Measurements from ENCODE around the gene DLG2. TPM values are rescaled to one million over a fixed set of nuclear protein-coding genes. Genes with fewer than 3 reads are reported as not detected.

DLG2 gene
- total and polyA plus RNA-seq, 9 of the 15 experiments (the other 6 are each of a cell fraction or from before 2014, with no cell fraction given), result 0.52 to 1.6 (median 0.95) TPM

- no peaks in the 10 kb centered on the region for H3K27me3 ChIP-seq (ENCODE audit: control insufficient read depth in 2 of 2, insufficient read depth in 2 of 2, low read length in 2 of 2)
- in situ Hi-C loops (cut with MboI) (no loop called here), intact Hi-C loops (cut with micrococcal nuclease) (no loop called here)
- POLR2A ChIA-PET, result interaction anchor here (0.6 to 0.9 kb wide), 2 partner anchors 15 to 26 kb away, joined by 3 to 4 read pairs; no protein-coding TSS in a partner anchor
- no peak overlapping the region for H3K27ac ChIP-seq (ENCODE audit: extremely low read depth, low read depth, low read length)
- H3K4me2 ChIP-seq (ENCODE audit: insufficient read depth, low read length), result no peak overlapping the region
- H3K9ac ChIP-seq (ENCODE audit: insufficient read depth in 1 of 2, low read depth in 2 of 2, low read length in 2 of 2), result no peak overlapping the region
- H3K4me1 ChIP-seq (replicated peaks in 1 of 2; ENCODE audit: control insufficient read depth in 2 of 2, insufficient read depth in 2 of 2, low read length in 2 of 2), result no peaks in the 10 kb centered on the region
- DNase-seq (ENCODE audit: extremely low read depth in 1 of 4, low spot score in 3 of 4) (no peak), FAIRE-seq (no peak), ATAC-seq (no peak)
- CTCF ChIA-PET (ENCODE audit: low intra/inter-chr PET ratio), result no interaction called here
- 0% methylated on average over 2 of the region's 2 CpGs for WGBS (ENCODE audit: insufficient coverage, low coverage, missing lambda C conversion rate)
- no peaks in the 10 kb centered on the region for H3K79me2 ChIP-seq (ENCODE audit: control insufficient read depth, insufficient read depth, low read length)
- no peaks in the 10 kb centered on the region for H3K9me1 ChIP-seq (ENCODE audit: control insufficient read depth, insufficient read depth, low read length)
- H3K36me3 ChIP-seq (ENCODE audit: control insufficient read depth, insufficient read depth, low read length), result no peaks in the 10 kb centered on the region
- H2AFZ ChIP-seq (ENCODE audit: low read depth, low read length), result no peak overlapping the region
- BruUV-seq (replicated peaks), result no TSS peak
- no peak overlapping the region for H3K4me3 ChIP-seq
- no peaks in the 10 kb centered on the region for H3K9me3 ChIP-seq (replicated peaks; ENCODE audit: control insufficient read depth, insufficient read depth, low read depth, low read length)
- TF ChIP-seq KAT7 (CRISPR knock-in tag; IDR thresholded peaks at IDR 0.05; ENCODE audit: borderline replicate concordance) (no peak), ZNF507 (tag; conservative IDR thresholded peaks at IDR 0.05) (no peak), FOXO4 (CRISPR knock-in tag; IDR thresholded peaks at IDR 0.05) (no peak), ZNF217 (CRISPR knock-in tag; IDR thresholded peaks at IDR 0.05) (no peak), GABPB2 (CRISPR knock-in tag; conservative IDR thresholded peaks at IDR 0.05) (no peak), KLF13 (tag; IDR thresholded peaks at IDR 0.05; ENCODE audit: borderline replicate concordance, low read depth) (no peak), RFX5 (IDR thresholded peaks at IDR 0.05; ENCODE audit: low read depth, low read length) (no peak), CHD2 (IDR thresholded peaks at IDR 0.05; ENCODE audit: low read depth, low read length) (no peak), ZBTB12 (CRISPR knock-in tag; IDR thresholded peaks at IDR 0.05) (no peak)
- H4K20me1 ChIP-seq (replicated peaks; ENCODE audit: control insufficient read depth, insufficient read depth, low read length), result no peaks in the 10 kb centered on the region
Observed at GRCh38 chr11:83613767-83614121, 2013.4 kb downstream of the DLG2 start.

Measured in K562 (cell line).